Vagina (tissue), 2 donors: Measurements from ENCODE around the gene LHFPL5. TPM values are rescaled to one million over a fixed set of nuclear protein-coding genes. Genes with fewer than 3 reads are reported as not detected.

Experiments
- DNase-seq, 2 donors: peaks; one replicate each; pipeline ENCODE4 v3.0.0-alpha.2; 2017; ENCODE audit errors: extremely low spot score in 2 of 2
- H3K27ac ChIP-seq: fragments of 200-600 bp; sonication (generic); one replicate; pipeline ENCODE4 v1.5.1; 2019
- H3K27me3 ChIP-seq: fragments of 200-600 bp; sonication (generic); one replicate; pipeline ENCODE4 v1.5.1; 2019
- H3K36me3 ChIP-seq, 2 donors: fragments of 200-600 bp; sonication (generic); one replicate each; pipeline ENCODE4 v1.5.1; 2017 to 2019
- H3K4me1 ChIP-seq: fragments of 200-600 bp; sonication (generic); one replicate; pipeline ENCODE4 v1.5.1; 2019
- H3K4me3 ChIP-seq, 2 donors: fragments of 200-600 bp; sonication (generic); 1 replicate in 1 of 2; 2 replicates in 1 of 2; pipeline ENCODE4 v1.5.1; 2016 to 2019
- H3K9me3 ChIP-seq: fragments of 200-600 bp; sonication (generic); one replicate; pipeline ENCODE4 v1.5.1; 2019
- POLR2A ChIP-seq, 2 donors: fragments of 450-650 bp; IDR thresholded peaks; one replicate each; pipeline ENCODE4 v1.6.1; 2017; ENCODE audit warnings: antibody characterized with exemption in 2 of 2, mild to moderate bottlenecking in 2 of 2, moderate library complexity in 2 of 2
- POLR2AphosphoS5 ChIP-seq, 2 donors: sonication (generic); formaldehyde crosslinking; IDR thresholded peaks; one replicate each; pipeline ENCODE4 v1.9.0; 2017; ENCODE audit warnings: antibody characterized with exemption in 2 of 2, mild to moderate bottlenecking in 2 of 2, low read depth in 1 of 2; ENCODE audit not compliant: insufficient read depth in 1 of 2
- intact Hi-C: fragments of 100-400 bp; cut with DNase I; formaldehyde crosslinking; loops from one replicate; pipeline ENCODE4 v1.15.1; 2023
- total RNA-seq: library from RNA; depleted of rRNA; stranded (reverse); fragments of >200 nt; gene quantifications from one replicate; pipeline ENCODE4 v1.2.3, GENCODE V29; 2016
- TF ChIP-seq, protein P1 (sequence below), 3 experiments: fragments of 450-650 bp in 2 of 3; fragments of 200-600 bp in 1 of 3; sonication (generic) in 1 of 3; IDR thresholded peaks; one replicate each; pipeline ENCODE4 v1.5.1; 2017 to 2019; ENCODE audit warnings: antibody characterized with exemption in 3 of 3, mild to moderate bottlenecking in 2 of 3, moderate library complexity in 2 of 3

LHFPL5 gene
- total RNA-seq, 1 donor from 2014 or later, result not detected

DNA sequence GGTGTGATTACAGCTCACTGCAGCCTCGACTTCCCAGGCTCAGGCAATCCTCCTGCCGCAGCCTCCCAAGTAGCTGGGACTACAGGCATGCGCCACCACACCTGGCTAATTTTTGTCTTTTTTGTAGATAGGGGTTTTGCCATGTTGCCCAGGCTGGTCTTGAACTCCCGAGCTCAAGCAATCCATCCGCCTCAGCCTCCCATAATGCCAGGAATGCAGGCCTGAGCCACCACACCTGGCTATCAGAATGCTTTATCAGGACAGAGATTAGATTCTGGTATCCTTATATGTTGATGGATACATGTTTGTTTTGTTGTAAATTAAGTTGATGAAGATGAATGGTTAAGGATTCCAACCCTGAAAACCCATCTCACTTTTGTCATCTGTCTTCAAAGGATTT lies 24.2 kb downstream of the LHFPL5 start:
- H3K4me1 ChIP-seq, result no peaks in the 10 kb centered on the region
- DNase-seq, result no peak
- H3K36me3 ChIP-seq, result no peaks in the 10 kb centered on the region

GRCh38 chr6:35831257-35832007 lies 26.3 kb downstream of the LHFPL5 start:
- intact Hi-C loops, result no loop called here
- Histone ChIP-seq H3K9me3 (no peaks in the 10 kb centered on the region), H3K4me1 (no peaks in the 10 kb centered on the region), H3K27me3 (no peaks in the 10 kb centered on the region), H3K4me3 (no peak overlapping the region), H3K27ac (no peak overlapping the region), H3K36me3 (no peaks in the 10 kb centered on the region)
- TF ChIP-seq, protein P1, sequence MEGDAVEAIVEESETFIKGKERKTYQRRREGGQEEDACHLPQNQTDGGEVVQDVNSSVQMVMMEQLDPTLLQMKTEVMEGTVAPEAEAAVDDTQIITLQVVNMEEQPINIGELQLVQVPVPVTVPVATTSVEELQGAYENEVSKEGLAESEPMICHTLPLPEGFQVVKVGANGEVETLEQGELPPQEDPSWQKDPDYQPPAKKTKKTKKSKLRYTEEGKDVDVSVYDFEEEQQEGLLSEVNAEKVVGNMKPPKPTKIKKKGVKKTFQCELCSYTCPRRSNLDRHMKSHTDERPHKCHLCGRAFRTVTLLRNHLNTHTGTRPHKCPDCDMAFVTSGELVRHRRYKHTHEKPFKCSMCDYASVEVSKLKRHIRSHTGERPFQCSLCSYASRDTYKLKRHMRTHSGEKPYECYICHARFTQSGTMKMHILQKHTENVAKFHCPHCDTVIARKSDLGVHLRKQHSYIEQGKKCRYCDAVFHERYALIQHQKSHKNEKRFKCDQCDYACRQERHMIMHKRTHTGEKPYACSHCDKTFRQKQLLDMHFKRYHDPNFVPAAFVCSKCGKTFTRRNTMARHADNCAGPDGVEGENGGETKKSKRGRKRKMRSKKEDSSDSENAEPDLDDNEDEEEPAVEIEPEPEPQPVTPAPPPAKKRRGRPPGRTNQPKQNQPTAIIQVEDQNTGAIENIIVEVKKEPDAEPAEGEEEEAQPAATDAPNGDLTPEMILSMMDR (IDR thresholded peaks at IDR 0.05), result no peak
- no peak for TF ChIP-seq POLR2A (IDR thresholded peaks at IDR 0.05)
- no peak for TF ChIP-seq POLR2AphosphoS5 (IDR thresholded peaks at IDR 0.05; ENCODE audit: insufficient read depth in 1 of 2, low read depth in 1 of 2)
- no peak for DNase-seq

More for the DNA sequence above, 24.2 kb downstream of the LHFPL5 start:
- Histone ChIP-seq H3K9me3 (no peaks in the 10 kb centered on the region), H3K27me3 (no peaks in the 10 kb centered on the region), H3K4me3 (no peak overlapping the region), H3K27ac (no peak overlapping the region)
- TF ChIP-seq, protein P1 (IDR thresholded peaks at IDR 0.05), result no peak
- TF ChIP-seq POLR2A (IDR thresholded peaks at IDR 0.05) (no peak), POLR2AphosphoS5 (IDR thresholded peaks at IDR 0.05; ENCODE audit: insufficient read depth in 1 of 2, low read depth in 1 of 2) (no peak)
- intact Hi-C loops, result no loop called here

GRCh38 chr6:35833536-35833935 lies 28.4 kb downstream of the LHFPL5 start:
- intact Hi-C loops, result no loop called here
- Histone ChIP-seq H3K9me3 (no peaks in the 10 kb centered on the region), H3K27ac (no peak overlapping the region), H3K36me3 (peaks cover 0 to 13% of the 10 kb centered on the region in 2 donors), H3K4me3 (no peak overlapping the region), H3K4me1 (no peaks in the 10 kb centered on the region), H3K27me3 (no peaks in the 10 kb centered on the region)
- no peak for DNase-seq
- TF ChIP-seq POLR2AphosphoS5 (IDR thresholded peaks at IDR 0.05; ENCODE audit: insufficient read depth in 1 of 2, low read depth in 1 of 2), result no peak
- no peak for TF ChIP-seq POLR2A (IDR thresholded peaks at IDR 0.05)
- TF ChIP-seq, protein P1 (IDR thresholded peaks at IDR 0.05), result no peak

DNA sequence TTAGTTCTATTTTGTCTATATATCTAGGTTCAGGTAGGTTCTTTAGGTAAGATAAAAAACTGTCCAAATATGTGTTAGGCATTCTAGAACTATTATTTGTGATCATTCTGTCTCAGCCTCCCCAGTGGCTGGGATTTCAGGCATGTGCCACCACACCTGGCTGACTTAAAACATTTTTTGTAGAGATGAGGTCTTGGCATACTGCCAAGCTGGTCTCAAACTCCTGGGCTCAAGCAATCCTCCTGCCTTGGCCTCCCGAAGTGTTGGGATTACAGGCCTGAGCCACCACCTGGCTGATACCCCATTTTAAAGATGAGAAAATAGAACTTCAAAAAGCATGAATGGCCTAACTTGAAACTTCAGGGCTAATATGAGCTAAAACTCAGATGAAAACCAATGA lies 33.9 kb downstream of the LHFPL5 start:
- Histone ChIP-seq H3K9me3 (no peaks in the 10 kb centered on the region), H3K4me1 (no peaks in the 10 kb centered on the region), H3K27me3 (no peaks in the 10 kb centered on the region), H3K4me3 (no peak overlapping the region), H3K27ac (no peak overlapping the region), H3K36me3 (peaks cover 0 to 13% of the 10 kb centered on the region in 2 donors)
- no peak for TF ChIP-seq POLR2A (IDR thresholded peaks at IDR 0.05)
- no peak for TF ChIP-seq POLR2AphosphoS5 (IDR thresholded peaks at IDR 0.05; ENCODE audit: insufficient read depth in 1 of 2, low read depth in 1 of 2)
- no peak for DNase-seq
- intact Hi-C loops, result no loop called here

DNA sequence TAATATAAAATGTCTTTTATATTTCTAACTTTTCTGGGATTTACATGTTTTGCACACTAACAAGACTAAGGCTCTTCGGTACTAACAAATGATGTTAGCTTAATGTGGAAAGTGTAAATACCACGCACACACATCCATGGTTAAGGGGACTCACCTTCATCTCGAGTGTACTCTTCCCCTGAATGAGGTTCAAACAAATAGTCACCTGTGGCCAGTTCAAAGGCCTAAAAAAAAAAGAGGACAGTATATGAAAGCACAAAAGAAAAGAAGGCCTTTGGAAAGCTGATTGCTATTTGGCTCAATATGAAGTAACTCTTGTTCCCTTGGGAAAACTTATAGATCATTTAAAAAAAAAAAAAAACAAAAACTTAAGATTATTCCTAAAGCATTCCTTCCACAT lies 37.2 kb downstream of the LHFPL5 start:
- Histone ChIP-seq H3K9me3 (no peaks in the 10 kb centered on the region), H3K27me3 (no peaks in the 10 kb centered on the region), H3K4me1 (no peaks in the 10 kb centered on the region), H3K36me3 (peaks cover 0 to 9% of the 10 kb centered on the region in 2 donors), H3K27ac (no peak overlapping the region), H3K4me3 (no peak overlapping the region)
- intact Hi-C loops, result no loop called here
- no peak for DNase-seq
- TF ChIP-seq POLR2A (IDR thresholded peaks at IDR 0.05) (no peak), POLR2AphosphoS5 (IDR thresholded peaks at IDR 0.05; ENCODE audit: insufficient read depth in 1 of 2, low read depth in 1 of 2) (no peak)
- TF ChIP-seq, protein P1 (IDR thresholded peaks at IDR 0.05), result no peak
